ENCODE data around the gene PRSS53.
A peak's percentile ranks its signal among the peaks of the same experiment; 100 is the strongest.

The PRSS53 gene

GRCh38 chr16:31055613-31056012, 33.1 kb downstream of the PRSS53 start:
- Histone ChIP-seq H4K91ac (ENCODE audit: low read depth, low read length) (no peak overlapping the region), H3K36me3 (ENCODE audit: control insufficient read depth in 1 of 2, insufficient read depth in 2 of 2, low read length in 2 of 2) (peaks cover 6 to 9% of the 10 kb centered on the region in 2 experiments), H4K8ac (ENCODE audit: low read depth, low read length) (no peak overlapping the region), H3K79me1 (ENCODE audit: low read length) (no peaks in the 10 kb centered on the region), H3K9ac (ENCODE audit: low read length) (no peak overlapping the region), H3K4me3 (ENCODE audit: low read depth, low read length) (no peak overlapping the region), H2BK5ac (ENCODE audit: low read depth, low read length, poor library complexity) (no peak overlapping the region), H3K9me3 (ENCODE audit: insufficient read depth, low read depth, low read length) (no peaks in the 10 kb centered on the region), H3K4me2 (ENCODE audit: low read length) (no peak overlapping the region), H3K4ac (ENCODE audit: low read depth, low read length) (no peak overlapping the region), H2AK5ac (ENCODE audit: low read length) (no peak overlapping the region), H3K79me2 (ENCODE audit: control insufficient read depth, insufficient read depth, low read length, poor library complexity) (no peaks in the 10 kb centered on the region), H2BK120ac (ENCODE audit: insufficient read depth, low read length, poor library complexity) (no peak overlapping the region), H3K4me1 (ENCODE audit: control insufficient read depth in 1 of 2, insufficient read depth in 2 of 2, low read length in 2 of 2) (no peaks in the 10 kb centered on the region), H2AFZ (ENCODE audit: insufficient read depth, low read length, poor library complexity) (no peak overlapping the region), H3K14ac (ENCODE audit: low read length) (no peak overlapping the region), H3K27ac (ENCODE audit: low read depth, low read length) (no peak overlapping the region), H4K12ac (ENCODE audit: low read depth, low read length) (no peak overlapping the region), H3K27me3 (ENCODE audit: insufficient read depth, low read length) (no peaks in the 10 kb centered on the region), H3K23ac (ENCODE audit: low read length) (no peak overlapping the region), H2BK12ac (ENCODE audit: low read length) (no peak overlapping the region), H3K18ac (ENCODE audit: low read length) (no peak overlapping the region)
- WGBS (ENCODE audit: extremely low coverage, insufficient coverage, insufficient read length): no CpG with 5 or more reads among the region's 4 CpGs
- DNase-seq: no peak

GRCh38 chr16:31052114-31052513, 36.6 kb downstream of the PRSS53 start:
- no peaks in the 10 kb centered on the region for H3K4me1 ChIP-seq (ENCODE audit: control insufficient read depth in 1 of 2, insufficient read depth in 2 of 2, low read length in 2 of 2)
- no peak overlapping the region for H4K91ac ChIP-seq (ENCODE audit: low read depth, low read length)
- H4K8ac ChIP-seq (ENCODE audit: low read depth, low read length): no peak overlapping the region
- WGBS (ENCODE audit: extremely low coverage, insufficient coverage, insufficient read length): no CpG with 5 or more reads among the region's 2 CpGs
- no peaks in the 10 kb centered on the region for H3K9me3 ChIP-seq (ENCODE audit: insufficient read depth, low read depth, low read length)
- no peak overlapping the region for H2BK12ac ChIP-seq (ENCODE audit: low read length)
- H3K79me1 ChIP-seq (ENCODE audit: low read length): no peaks in the 10 kb centered on the region
- H2BK5ac ChIP-seq (ENCODE audit: low read depth, low read length, poor library complexity): no peak overlapping the region
- H3K4me2 ChIP-seq (ENCODE audit: low read length): no peak overlapping the region
- H3K27me3 ChIP-seq (ENCODE audit: insufficient read depth, low read length): no peaks in the 10 kb centered on the region
- H4K12ac ChIP-seq (ENCODE audit: low read depth, low read length): no peak overlapping the region
- no peak overlapping the region for H3K4ac ChIP-seq (ENCODE audit: low read depth, low read length)
- H2BK120ac ChIP-seq (ENCODE audit: insufficient read depth, low read length, poor library complexity): no peak overlapping the region
- no peak overlapping the region for H3K18ac ChIP-seq (ENCODE audit: low read length)
- H3K27ac ChIP-seq (ENCODE audit: low read depth, low read length): no peak overlapping the region
- no peaks in the 10 kb centered on the region for H3K79me2 ChIP-seq (ENCODE audit: control insufficient read depth, insufficient read depth, low read length, poor library complexity)
- no peak overlapping the region for H2AK5ac ChIP-seq (ENCODE audit: low read length)
- H3K9ac ChIP-seq (ENCODE audit: low read length): no peak overlapping the region
- no peaks in the 10 kb centered on the region for H3K36me3 ChIP-seq (ENCODE audit: control insufficient read depth in 1 of 2, insufficient read depth in 2 of 2, low read length in 2 of 2)
- no peak overlapping the region for H3K23ac ChIP-seq (ENCODE audit: low read length)
- DNase-seq: peak; percentile 87 to 91
- no peak overlapping the region for H3K14ac ChIP-seq (ENCODE audit: low read length)
- no peak overlapping the region for H2AFZ ChIP-seq (ENCODE audit: insufficient read depth, low read length, poor library complexity)
- H3K4me3 ChIP-seq (ENCODE audit: low read depth, low read length): no peak overlapping the region

DNA sequence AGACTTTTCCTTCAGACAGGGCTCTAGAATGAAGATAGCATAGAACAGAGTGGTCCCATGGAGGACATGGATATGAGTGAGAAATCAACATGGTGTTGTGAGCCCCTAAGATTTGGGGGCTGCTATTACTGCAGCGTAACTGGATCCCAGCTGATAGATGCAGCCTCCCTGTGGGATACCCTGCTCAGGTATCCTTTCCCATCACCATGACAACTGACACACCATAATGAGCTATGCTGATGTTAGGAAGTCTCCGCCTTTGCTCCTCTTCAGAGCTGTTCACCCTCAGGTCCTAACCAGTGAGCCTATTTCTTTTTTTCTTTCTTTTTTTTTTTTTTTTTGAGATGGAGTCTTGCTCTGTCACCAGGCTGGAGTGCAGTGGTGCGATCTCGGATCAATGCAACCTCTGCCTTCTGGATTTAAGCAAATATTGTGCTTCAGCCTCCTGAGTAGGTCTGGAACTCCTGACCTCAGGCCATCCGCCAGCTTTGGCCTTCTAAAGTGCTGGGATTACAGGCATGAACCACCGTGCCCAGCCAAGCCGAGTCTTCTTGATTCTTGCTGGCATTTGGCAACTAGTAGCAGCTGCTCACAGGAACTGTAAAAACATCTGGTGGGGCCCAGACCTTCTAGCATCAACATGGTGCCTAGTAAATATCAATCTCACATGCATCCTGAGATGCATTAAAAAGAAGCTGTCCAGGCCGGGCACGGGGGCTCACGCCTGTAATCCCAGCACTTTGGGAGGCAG, 38.3 kb downstream of the PRSS53 start:
- H3K27me3 ChIP-seq (ENCODE audit: insufficient read depth, low read length): no peaks in the 10 kb centered on the region

GRCh38 chr16:31043898-31044481, 44.8 kb downstream of the PRSS53 start:
- H3K4me3 ChIP-seq (ENCODE audit: low read depth, low read length): no peak overlapping the region
- no peaks in the 10 kb centered on the region for H3K27me3 ChIP-seq (ENCODE audit: insufficient read depth, low read length)
- no peak overlapping the region for H2BK120ac ChIP-seq (ENCODE audit: insufficient read depth, low read length, poor library complexity)
- H3K79me2 ChIP-seq (ENCODE audit: control insufficient read depth, insufficient read depth, low read length, poor library complexity): no peaks in the 10 kb centered on the region
- no peak overlapping the region for H2BK5ac ChIP-seq (ENCODE audit: low read depth, low read length, poor library complexity)
- H4K91ac ChIP-seq (ENCODE audit: low read depth, low read length): no peak overlapping the region
- no peak overlapping the region for H3K23ac ChIP-seq (ENCODE audit: low read length)
- no peaks in the 10 kb centered on the region for H3K4me1 ChIP-seq (ENCODE audit: control insufficient read depth in 1 of 2, insufficient read depth in 2 of 2, low read length in 2 of 2)
- H2BK12ac ChIP-seq (ENCODE audit: low read length): no peak overlapping the region
- H4K8ac ChIP-seq (ENCODE audit: low read depth, low read length): no peak overlapping the region
- no peak overlapping the region for H4K12ac ChIP-seq (ENCODE audit: low read depth, low read length)
- no peak overlapping the region for H3K27ac ChIP-seq (ENCODE audit: low read depth, low read length)
- H3K36me3 ChIP-seq (ENCODE audit: control insufficient read depth in 1 of 2, insufficient read depth in 2 of 2, low read length in 2 of 2): peaks cover 22 to 23% of the 10 kb centered on the region in 2 experiments
- no peak for DNase-seq
- no peak overlapping the region for H3K4ac ChIP-seq (ENCODE audit: low read depth, low read length)
- no peak overlapping the region for H3K9ac ChIP-seq (ENCODE audit: low read length)
- H2AK5ac ChIP-seq (ENCODE audit: low read length): no peak overlapping the region
- H3K9me3 ChIP-seq (ENCODE audit: insufficient read depth, low read depth, low read length): peaks cover 1% of the 10 kb centered on the region
- no peaks in the 10 kb centered on the region for H3K79me1 ChIP-seq (ENCODE audit: low read length)
- no peak overlapping the region for H3K14ac ChIP-seq (ENCODE audit: low read length)
- no peak overlapping the region for H2AFZ ChIP-seq (ENCODE audit: insufficient read depth, low read length, poor library complexity)
- H3K4me2 ChIP-seq (ENCODE audit: low read length): no peak overlapping the region
- no CpG with 5 or more reads among the region's 4 CpGs for WGBS (ENCODE audit: extremely low coverage, insufficient coverage, insufficient read length)
- H3K18ac ChIP-seq (ENCODE audit: low read length): no peak overlapping the region

More for the DNA sequence above, 38.3 kb downstream of the PRSS53 start:
- H2BK12ac ChIP-seq (ENCODE audit: low read length): no peak overlapping the region
- H2AFZ ChIP-seq (ENCODE audit: insufficient read depth, low read length, poor library complexity): no peak overlapping the region
- H2BK5ac ChIP-seq (ENCODE audit: low read depth, low read length, poor library complexity): no peak overlapping the region
- H3K4ac ChIP-seq (ENCODE audit: low read depth, low read length): no peak overlapping the region
- no peak overlapping the region for H3K9ac ChIP-seq (ENCODE audit: low read length)
- H4K8ac ChIP-seq (ENCODE audit: low read depth, low read length): no peak overlapping the region
- H2BK120ac ChIP-seq (ENCODE audit: insufficient read depth, low read length, poor library complexity): no peak overlapping the region
- H4K91ac ChIP-seq (ENCODE audit: low read depth, low read length): no peak overlapping the region
- no CpG with 5 or more reads among the region's 10 CpGs for WGBS (ENCODE audit: extremely low coverage, insufficient coverage, insufficient read length)
- H3K14ac ChIP-seq (ENCODE audit: low read length): no peak overlapping the region
- H3K4me3 ChIP-seq (ENCODE audit: low read depth, low read length): no peak overlapping the region
- H3K9me3 ChIP-seq (ENCODE audit: insufficient read depth, low read depth, low read length): no peaks in the 10 kb centered on the region
- H3K4me2 ChIP-seq (ENCODE audit: low read length): no peak overlapping the region
- H3K18ac ChIP-seq (ENCODE audit: low read length): no peak overlapping the region
- no peaks in the 10 kb centered on the region for H3K79me2 ChIP-seq (ENCODE audit: control insufficient read depth, insufficient read depth, low read length, poor library complexity)
- H3K27ac ChIP-seq (ENCODE audit: low read depth, low read length): no peak overlapping the region
- H3K36me3 ChIP-seq (ENCODE audit: control insufficient read depth in 1 of 2, insufficient read depth in 2 of 2, low read length in 2 of 2): no peaks in the 10 kb centered on the region
- H4K12ac ChIP-seq (ENCODE audit: low read depth, low read length): no peak overlapping the region
- no peak for DNase-seq
- H3K79me1 ChIP-seq (ENCODE audit: low read length): no peaks in the 10 kb centered on the region
- H2AK5ac ChIP-seq (ENCODE audit: low read length): no peak overlapping the region
- H3K4me1 ChIP-seq (ENCODE audit: control insufficient read depth in 1 of 2, insufficient read depth in 2 of 2, low read length in 2 of 2): no peaks in the 10 kb centered on the region
- no peak overlapping the region for H3K23ac ChIP-seq (ENCODE audit: low read length)

All from trophoblast cell (in vitro differentiated cells and primary cell).